K562 (cell line): ENCODE data around the gene DLGAP1. TPM values are rescaled to one million over a fixed set of nuclear protein-coding genes. Genes with fewer than 3 reads are reported as not detected.

Source experiments
- ATAC-seq: fragments of 200-7000 bp; cut with Tn5 transposase; 3 replicates; pipeline ENCODE4 v1.9.1; 2020; ENCODE audit warnings: moderate library complexity
- BruUV-seq: library from RNA; stranded (reverse); fragments of 400-500 nt; replicated peaks from 2 replicates; lab custom pipeline; 2021; lab: Mats Ljungman, UMichigan
- CTCF ChIA-PET: fragments of 300-600 bp; formaldehyde crosslinking; extraction: SDS; loops from one replicate; lab custom pipeline; 2021; ENCODE audit warnings: low intra/inter-chr PET ratio; lab: Yijun Ruan, JAX
- POLR2A ChIA-PET: fragments of 300-600, 350-650 bp; sonication (Branson Sonifier 250); formaldehyde crosslinking; extraction: SDS; loops from one replicate; lab custom pipeline; 2021; ENCODE audit warnings: antibody characterized with exemption, inconsistent platforms; lab: Yijun Ruan, JAX
- DNase-seq, 4 experiments: peaks; one replicate each; pipeline versions ENCODE4 v3.0.0 to v3.0.0-alpha.2; 2011 to 2018; ENCODE audit warnings: low spot score in 3 of 4, mixed read lengths in 3 of 4; ENCODE audit errors: extremely low read depth in 1 of 4
- FAIRE-seq: peaks from 2 replicates; lab custom pipeline; 2011; peaks lifted over from hg19 to GRCh38; lab: Jason Lieb, UNC
- H2AFZ ChIP-seq: 2 replicates; pipeline ENCODE4 v1.6.0; 2011; ENCODE audit warnings: low read depth, low read length, control low read depth, inconsistent platforms
- H3K27ac ChIP-seq: fragments of 200-600 bp; 3 replicates; pipeline ENCODE4 v1.8.0; 2011; ENCODE audit warnings: low read depth, mild to moderate bottlenecking, control low read depth, inconsistent platforms, low read length, moderate library complexity, mixed read lengths; ENCODE audit errors: extremely low read depth
- H3K27me3 ChIP-seq, 2 experiments: fragments of 300-600 bp in 1 of 2; 2 replicates in 1 of 2; 3 replicates in 1 of 2; pipeline versions ENCODE4 v1.6.0 to v1.8.0; 2011; ENCODE audit warnings: inconsistent platforms in 2 of 2, low read length in 2 of 2, mild to moderate bottlenecking in 1 of 2, mixed read lengths in 1 of 2, moderate library complexity in 1 of 2; ENCODE audit not compliant: control insufficient read depth in 2 of 2, insufficient read depth in 2 of 2
- H3K36me3 ChIP-seq: fragments of 300-600 bp; 3 replicates; pipeline ENCODE4 v1.8.0; 2011; ENCODE audit warnings: mild to moderate bottlenecking, low read length, inconsistent platforms; ENCODE audit not compliant: control insufficient read depth, insufficient read depth
- H3K4me1 ChIP-seq, 2 experiments: fragments of 200-600 bp in 1 of 2; replicated peaks in 1 of 2; 2 replicates in 1 of 2; 3 replicates in 1 of 2; pipeline versions ENCODE4 v1.5.1 to v1.8.0; 2011; ENCODE audit warnings: inconsistent platforms in 2 of 2, low read length in 2 of 2, mild to moderate bottlenecking in 1 of 2, mixed read lengths in 1 of 2, moderate library complexity in 1 of 2; ENCODE audit not compliant: control insufficient read depth in 2 of 2, insufficient read depth in 2 of 2
- H3K4me2 ChIP-seq: 2 replicates; pipeline ENCODE4 v1.6.1; 2011; ENCODE audit warnings: low read length, control low read depth, inconsistent platforms, mixed read lengths; ENCODE audit not compliant: insufficient read depth
- H3K4me3 ChIP-seq: fragments of 200-600 bp; sonication (generic), shearing (Covaris generic); 2 replicates; pipeline ENCODE4 v1.5.1; 2016; ENCODE audit warnings: control low read depth, inconsistent platforms
- H3K79me2 ChIP-seq: fragments of 200-600 bp; 3 replicates; pipeline ENCODE4 v1.8.0; 2011; ENCODE audit warnings: low read length, inconsistent platforms; ENCODE audit not compliant: control insufficient read depth, insufficient read depth
- H3K9ac ChIP-seq, 2 experiments: 2 replicates each; pipeline versions ENCODE4 v1.6.0 to v1.6.1; 2011; ENCODE audit warnings: low read depth in 2 of 2, low read length in 2 of 2, control low read depth in 1 of 2, inconsistent platforms in 1 of 2, mild to moderate bottlenecking in 1 of 2, mixed read lengths in 1 of 2; ENCODE audit not compliant: insufficient read depth in 1 of 2
- H3K9me1 ChIP-seq: one replicate; pipeline ENCODE4 v1.6.0; 2011; ENCODE audit warnings: inconsistent platforms, mild to moderate bottlenecking, low read length, moderate library complexity; ENCODE audit not compliant: control insufficient read depth, insufficient read depth
- H3K9me3 ChIP-seq: replicated peaks from 2 replicates; pipeline ENCODE4 v1.5.1; 2011; ENCODE audit warnings: low read depth, low read length, inconsistent platforms; ENCODE audit not compliant: control insufficient read depth, insufficient read depth
- H4K20me1 ChIP-seq: replicated peaks from 2 replicates; pipeline ENCODE4 v1.6.1; 2011; ENCODE audit warnings: low read length, inconsistent platforms, mixed read lengths; ENCODE audit not compliant: control insufficient read depth, insufficient read depth
- AFF4 ChIP-seq: sonication (generic); formaldehyde crosslinking; IDR thresholded peaks from 2 replicates; pipeline ENCODE4 v1.8.0; 2023; ENCODE audit warnings: mild to moderate bottlenecking, missing genetic modification reagents
- C11orf30 ChIP-seq: fragments of 450-650 bp; IDR thresholded peaks from 2 replicates; pipeline ENCODE4 v1.6.1; 2016; ENCODE audit warnings: low read depth, mild to moderate bottlenecking
- CHAMP1 ChIP-seq: fragments of 450-650 bp; IDR thresholded peaks from 2 replicates; pipeline ENCODE4 v1.6.1; 2016; ENCODE audit warnings: mild to moderate bottlenecking
- FOXK2 ChIP-seq, 2 experiments: fragments of 450-650 bp; IDR thresholded peaks in 1 of 2; conservative IDR thresholded peaks in 1 of 2; 2 replicates each; pipeline ENCODE4 v1.6.1; 2016; ENCODE audit warnings: low read depth in 2 of 2, mild to moderate bottlenecking in 1 of 2
- KAT2B ChIP-seq: IDR thresholded peaks from one replicate; pipeline ENCODE4 v1.6.1; 2012; ENCODE audit warnings: low read depth, mild to moderate bottlenecking, control low read depth, inconsistent platforms, low read length, moderate library complexity
- MAFF ChIP-seq: IDR thresholded peaks from 2 replicates; pipeline ENCODE4 v1.6.1; 2012; ENCODE audit warnings: low read length, improper control_type of control experiment
- MAZ ChIP-seq, 2 experiments: fragments of 450-650 bp in 1 of 2; sonication (generic) in 1 of 2; formaldehyde crosslinking; IDR thresholded peaks in 1 of 2; conservative IDR thresholded peaks in 1 of 2; 2 replicates each; pipeline versions ENCODE4 v1.4.0 to v1.5.0; 2020; ENCODE audit warnings: mild to moderate bottlenecking in 1 of 2, missing genetic modification reagents in 1 of 2
- NFYB ChIP-seq: IDR thresholded peaks from 2 replicates; pipeline ENCODE4 v1.6.1; 2011; ENCODE audit warnings: mild to moderate bottlenecking, moderate library complexity; ENCODE audit not compliant: insufficient read length; ENCODE audit errors: extremely low read depth
- NONO ChIP-seq, 2 experiments: fragments of 200-400 bp in 1 of 2; fragments of 450-650 bp in 1 of 2; formaldehyde crosslinking in 1 of 2; IDR thresholded peaks; 2 replicates each; pipeline ENCODE4 v1.6.1; 2017; ENCODE audit warnings: low read depth in 2 of 2, mild to moderate bottlenecking in 2 of 2, moderate library complexity in 2 of 2, low read length in 1 of 2
- PML ChIP-seq: IDR thresholded peaks from 2 replicates; pipeline ENCODE4 v1.6.1; 2012; ENCODE audit warnings: low read length, inconsistent platforms
- TRIM28 ChIP-seq: fragments of 450-650 bp; IDR thresholded peaks from 2 replicates; pipeline ENCODE4 v1.6.1; 2017
- ZBTB1 ChIP-seq: sonication (generic); formaldehyde crosslinking; IDR thresholded peaks from 2 replicates; pipeline ENCODE4 v1.8.1; 2023; ENCODE audit warnings: missing genetic modification reagents, low read depth, mild to moderate bottlenecking, borderline replicate concordance
- ZBTB34 ChIP-seq: fragments of 250-450 bp; sonication (Bioruptor Pico); IDR thresholded peaks from 2 replicates; pipeline ENCODE4 v1.8.0; 2021; ENCODE audit warnings: mild to moderate bottlenecking, moderate library complexity
- ZNF583 ChIP-seq: fragments of 250-450 bp; sonication (Bioruptor Pico); IDR thresholded peaks from 2 replicates; pipeline ENCODE4 v1.4.0; 2020
- WGBS: fragments of 100-300 bp; shearing (Covaris generic); methylation state at CpG from one replicate; pipeline ENCODE4 v1.1.6; 2016; ENCODE audit warnings: low coverage, mixed read lengths; ENCODE audit not compliant: insufficient coverage; ENCODE audit errors: missing lambda C conversion rate; 5-methylcytosine and 5-hydroxymethylcytosine counted together
- in situ Hi-C: fragments of 300-500 bp; cut with MboI; formaldehyde crosslinking; loops from 4 replicates; pipeline ENCODE4 v1.15.0; 2018; ENCODE audit warnings: inconsistent platforms, mixed read lengths
- intact Hi-C: fragments of 100-400 bp; cut with micrococcal nuclease; formaldehyde crosslinking; loops from 2 replicates; pipeline ENCODE4 v1.14.2; 2022
- polyA plus RNA-seq, 8 experiments: library from polyadenylated mRNA; depleted of rRNA in 4 of 8; stranded (reverse) in 5 of 8; unstranded in 3 of 8; fragments of >200 nt; fragmentation: Nextera tagmentation in 2 of 8; fragmentation: Illumina TruSeq in 1 of 8; extraction: Ambion mirVana in 2 of 8; extraction: Trizol in 1 of 8; gene quantifications; 2 replicates each; pipeline versions ENCODE4 v1.2.1 to v1.2.3, GENCODE V29; 2011 to 2014; ENCODE audit warnings: inconsistent platforms in 1 of 8, missing spikeins in 1 of 8
- total RNA-seq, 7 experiments: library from RNA; depleted of rRNA in 6 of 7; stranded (reverse); fragments of >200 nt in 6 of 7; fragmentation: Illumina TruSeq in 2 of 7; extraction: Trizol in 2 of 7; gene quantifications; 2 replicates each; pipeline versions ENCODE4 v1.2.1 to v1.2.3, GENCODE V29; 2011 to 2021; ENCODE audit warnings: low replicate concordance in 1 of 7

The DLGAP1 gene
- total and polyA plus RNA-seq, 9 of the 15 experiments (the other 6 are each of a cell fraction or from before 2014, with no cell fraction given): 0.04 to 0.22 (median 0.08) TPM

GRCh38 chr18:3596637-3597384, 858.3 kb downstream of the DLGAP1 start:
- Histone ChIP-seq H3K4me2 (peak overlapping the region; percentile 91), H3K4me1 (peaks cover 62 to 74% of the 10 kb centered on the region in 2 experiments), H2AFZ (peak overlapping the region; percentile 84), H3K36me3 (peaks cover 3% of the 10 kb centered on the region; the same call in 2 of the 3 replicates), H3K9me3 (no peaks in the 10 kb centered on the region), H3K27ac (peak overlapping the region; percentile 94), H3K27me3 (no peaks in the 10 kb centered on the region), H4K20me1 (no peaks in the 10 kb centered on the region), H3K79me2 (peaks cover 48% of the 10 kb centered on the region), H3K9me1 (no peaks in the 10 kb centered on the region), H3K4me3 (peak overlapping the region; percentile 42), H3K9ac (peak overlapping the region; percentile 84 to 93)
- ATAC-seq (peak; percentile 80), FAIRE-seq (peak; percentile 98), DNase-seq (peak; percentile 81 to 98 (median 88))
- BruUV-seq: no TSS peak
- ChIA-PET CTCF (no interaction called here), POLR2A (interaction anchor here (0.6 to 4.3 kb wide), 14 partner anchors 9 to 185 kb away, joined by 3 to 44 read pairs (median 5); no protein-coding TSS in a partner anchor)
- intact Hi-C loops: no loop called here
- 5% methylated on average over 17 of the region's 17 CpGs for WGBS
- in situ Hi-C loops: loop anchor here (5.0 kb wide), 1 partner anchor 145 kb away; the partner anchor contains the start of gene TGIF1
- TF ChIP-seq ZNF583 (CRISPR knock-in tag): peak; percentile 94
- peak; percentile 51 for TF ChIP-seq NFYB
- peak; percentile 77 for TF ChIP-seq PML
- TF ChIP-seq FOXK2 (conservative IDR thresholded peaks at IDR 0.05 in 1 of 2, IDR thresholded peaks at IDR 0.05 in 1 of 2; ENCODE audit: low read depth in 2 of 2): no peak
- 0 out of 2 replicates have a peak, but pooled peaks have one; percentile 24 for TF ChIP-seq ZBTB34
- TF ChIP-seq MAZ (CRISPR knock-in tag; conservative IDR thresholded peaks at IDR 0.05 in 1 of 2, IDR thresholded peaks at IDR 0.05 in 1 of 2): peak; percentile 71 to 77
- TF ChIP-seq NONO (IDR thresholded peaks at IDR 0.05; ENCODE audit: low read depth in 2 of 2, low read length in 1 of 2): no peak
- TF ChIP-seq TRIM28: no peak
- no peak for TF ChIP-seq KAT2B
- no peak for TF ChIP-seq AFF4
- TF ChIP-seq ZBTB1 (CRISPR knock-in tag): no peak
- no peak for TF ChIP-seq CHAMP1
- TF ChIP-seq C11orf30: no peak
- peak; percentile 95 for TF ChIP-seq MAFF
